DMS79 treated with DMSO at 0.1 percent for 48 hours (cell line): Measurements from ENCODE around the gene THTPA.

Source experiments
- DNase-seq: peaks from one replicate; lab custom pipeline; 2025; lab: John Stamatoyannopoulos, UW

THTPA gene

DNA sequence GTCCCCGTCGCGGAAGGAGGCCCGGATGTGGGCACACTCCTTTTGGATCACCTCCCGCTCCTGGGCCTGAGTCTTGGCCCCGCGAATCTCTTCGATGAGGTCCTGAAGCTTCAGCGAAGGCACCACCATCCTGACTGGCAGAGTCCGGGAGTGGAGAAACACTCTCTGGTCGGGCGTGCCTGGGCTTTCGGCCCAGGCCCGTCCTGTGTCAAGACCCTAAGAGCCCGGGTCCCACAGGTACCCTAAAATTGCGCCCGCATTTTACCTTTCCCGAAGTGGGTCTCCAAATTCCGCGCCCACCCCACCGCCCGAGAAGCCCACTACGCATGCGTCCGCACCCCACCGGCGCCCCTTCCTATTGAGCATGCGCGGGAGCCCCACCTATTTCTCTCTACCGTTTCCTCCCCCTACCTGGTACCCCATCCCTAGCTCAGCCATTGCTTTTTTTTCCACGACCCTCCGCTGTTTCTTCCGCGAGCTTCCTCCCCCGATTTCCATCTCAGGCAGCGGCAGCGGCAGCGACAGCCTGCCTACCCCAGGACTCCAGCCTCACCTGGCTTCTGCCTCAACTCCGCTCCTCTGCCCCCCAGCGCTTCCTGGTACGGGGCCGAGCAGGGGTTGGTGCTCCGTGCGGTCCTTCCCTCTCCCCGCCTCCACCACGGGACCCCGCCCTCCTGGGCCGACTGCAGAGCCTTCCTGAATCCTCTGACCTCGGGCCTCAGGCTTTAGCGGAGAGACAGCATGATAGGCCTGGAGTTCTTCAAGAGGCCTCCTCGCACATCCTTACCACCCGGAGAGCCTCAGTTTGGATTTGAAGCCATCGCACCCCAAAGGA, 11.3 kb downstream of the THTPA start, which contains the start of gene AP1G2:
Gene AP1G2 (minus strand): TSS at position 606 of the 835 bp plus-strand sequence. CDS start 477 bp downstream, at position 129.
- DNase-seq, result peak; percentile 96

DNA sequence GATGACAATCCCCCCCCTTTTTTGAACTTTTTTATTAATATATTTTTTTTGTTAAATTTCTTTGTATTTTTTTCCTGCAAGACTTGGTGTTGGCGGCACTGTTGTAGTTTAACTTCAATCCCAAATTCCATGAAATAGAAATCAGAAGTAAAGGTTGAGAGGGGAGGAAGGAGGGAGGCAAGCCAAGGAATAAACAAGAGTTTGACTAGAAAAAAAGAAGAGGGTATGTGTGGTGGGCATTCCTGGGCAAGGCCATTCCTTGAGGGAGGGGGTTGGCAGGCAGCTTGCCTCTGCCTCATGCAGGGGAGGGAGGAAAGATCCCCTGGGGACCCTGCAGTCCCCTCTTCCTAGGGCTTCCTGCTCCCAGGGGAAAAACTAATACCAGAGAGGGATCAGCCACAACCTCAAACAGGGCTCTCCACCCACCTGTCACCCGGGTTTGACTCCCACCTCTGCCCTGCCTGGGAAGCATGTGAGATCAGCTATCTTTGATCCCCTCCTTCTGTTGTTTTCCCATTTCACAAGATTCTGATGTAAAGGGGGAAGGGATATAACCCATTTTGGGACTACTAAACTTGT, 12.0 kb downstream of the THTPA start:
- no peak for DNase-seq

DNA sequence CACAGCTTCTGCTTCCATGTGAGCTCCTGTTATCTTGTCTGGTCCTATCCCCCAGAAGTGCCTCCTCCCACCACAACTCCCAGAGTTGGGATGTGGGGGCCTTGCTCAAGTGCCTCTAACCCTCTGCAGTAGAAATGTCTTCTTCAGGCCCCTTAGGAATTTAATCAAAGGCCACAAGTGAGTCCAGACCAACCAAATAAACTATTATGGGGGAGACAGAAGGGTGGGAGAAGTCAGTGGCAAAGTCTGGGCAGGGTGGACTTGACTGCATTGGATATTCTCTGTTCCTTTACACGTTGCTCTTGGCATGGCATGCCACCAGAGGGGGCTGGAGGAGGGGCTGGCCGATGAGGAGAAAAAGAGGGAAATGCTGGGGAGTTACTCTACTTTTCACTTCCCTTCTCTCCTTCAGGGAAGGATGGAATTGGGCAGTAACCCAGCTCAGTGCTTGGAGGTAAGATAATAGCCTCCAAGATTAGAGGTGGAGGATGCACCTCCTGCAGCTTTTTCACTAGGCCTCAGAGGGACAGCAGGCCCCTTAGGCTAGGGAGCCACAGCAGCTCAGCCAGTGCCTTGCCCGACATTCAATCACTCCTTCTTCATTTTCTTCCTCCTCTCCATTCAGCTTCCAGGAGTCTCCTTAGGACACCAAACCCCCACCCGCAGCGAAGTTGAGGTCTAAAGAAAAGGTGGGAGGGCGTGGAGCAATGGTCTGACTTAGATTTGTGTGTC, 12.7 kb downstream of the THTPA start:
- DNase-seq, result no peak

DNA sequence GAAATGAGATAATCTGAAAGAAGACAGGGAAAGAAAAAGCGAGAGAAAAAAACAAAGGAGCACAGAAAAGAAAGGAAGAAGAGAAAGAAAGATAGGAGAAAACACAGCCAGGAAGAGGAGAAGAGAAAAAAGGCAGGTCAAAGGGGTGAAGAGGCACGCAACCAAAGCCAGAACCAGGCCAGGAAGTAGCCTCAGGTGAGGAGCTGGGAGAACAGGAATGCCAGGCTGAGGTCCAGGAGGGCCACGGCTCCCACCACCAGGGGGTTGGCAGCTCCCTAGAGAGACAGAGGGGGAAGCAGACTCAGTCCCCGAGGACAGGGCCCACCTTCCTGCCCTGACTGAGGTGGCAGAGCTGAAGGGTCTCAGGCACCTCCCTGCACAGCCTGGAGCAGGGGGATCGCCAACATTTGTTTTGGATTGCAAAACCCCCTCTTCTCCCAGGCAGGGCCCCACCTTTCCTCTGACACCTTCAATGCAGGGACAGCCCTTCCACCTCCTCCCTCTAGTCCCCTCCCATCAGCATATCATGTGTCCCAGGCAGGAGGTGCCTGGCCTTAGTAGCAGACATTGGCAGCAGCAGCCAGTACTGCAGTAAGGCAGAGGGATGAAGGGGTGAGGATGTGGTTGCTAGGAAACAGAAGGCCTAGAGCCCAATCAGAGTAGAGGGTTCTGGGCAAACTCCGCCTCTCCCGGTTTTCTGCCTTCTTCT, 13.5 kb downstream of the THTPA start:
- DNase-seq, result no peak

DNA sequence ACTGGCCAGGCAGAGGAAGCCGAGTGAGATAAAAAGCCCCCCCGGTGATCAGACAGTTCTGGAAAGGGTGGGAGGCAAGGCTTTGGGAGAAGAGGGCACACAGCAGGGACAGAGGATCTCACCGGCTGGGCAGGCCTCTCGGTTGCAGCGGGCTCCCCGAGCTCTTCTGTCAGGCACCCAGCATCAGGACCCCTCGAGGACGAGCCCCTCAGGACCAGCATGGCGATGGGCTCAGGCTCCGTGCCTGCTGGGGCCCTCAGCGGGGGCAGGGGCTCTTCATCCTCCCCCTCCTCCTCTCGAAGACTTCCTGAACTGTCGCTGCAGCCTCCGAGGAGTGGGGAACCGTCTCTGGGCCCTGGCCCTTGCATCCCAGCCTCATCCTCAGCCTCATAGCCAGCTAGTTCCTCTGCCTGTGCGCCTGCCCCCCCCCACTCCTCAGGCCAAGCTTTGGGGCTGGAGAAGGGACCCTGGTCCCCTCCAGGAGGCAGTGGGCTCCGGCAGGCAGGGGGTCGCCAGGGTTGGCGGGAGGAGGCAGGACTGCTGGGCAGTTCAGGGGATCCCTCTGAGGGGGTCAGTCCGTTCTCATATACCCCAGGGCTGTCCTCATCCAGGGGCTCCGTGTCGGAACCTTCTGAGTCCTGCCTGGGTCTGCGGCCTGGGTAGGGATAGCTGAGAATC, 14.9 kb downstream of the THTPA start:
- DNase-seq, result no peak

DNA sequence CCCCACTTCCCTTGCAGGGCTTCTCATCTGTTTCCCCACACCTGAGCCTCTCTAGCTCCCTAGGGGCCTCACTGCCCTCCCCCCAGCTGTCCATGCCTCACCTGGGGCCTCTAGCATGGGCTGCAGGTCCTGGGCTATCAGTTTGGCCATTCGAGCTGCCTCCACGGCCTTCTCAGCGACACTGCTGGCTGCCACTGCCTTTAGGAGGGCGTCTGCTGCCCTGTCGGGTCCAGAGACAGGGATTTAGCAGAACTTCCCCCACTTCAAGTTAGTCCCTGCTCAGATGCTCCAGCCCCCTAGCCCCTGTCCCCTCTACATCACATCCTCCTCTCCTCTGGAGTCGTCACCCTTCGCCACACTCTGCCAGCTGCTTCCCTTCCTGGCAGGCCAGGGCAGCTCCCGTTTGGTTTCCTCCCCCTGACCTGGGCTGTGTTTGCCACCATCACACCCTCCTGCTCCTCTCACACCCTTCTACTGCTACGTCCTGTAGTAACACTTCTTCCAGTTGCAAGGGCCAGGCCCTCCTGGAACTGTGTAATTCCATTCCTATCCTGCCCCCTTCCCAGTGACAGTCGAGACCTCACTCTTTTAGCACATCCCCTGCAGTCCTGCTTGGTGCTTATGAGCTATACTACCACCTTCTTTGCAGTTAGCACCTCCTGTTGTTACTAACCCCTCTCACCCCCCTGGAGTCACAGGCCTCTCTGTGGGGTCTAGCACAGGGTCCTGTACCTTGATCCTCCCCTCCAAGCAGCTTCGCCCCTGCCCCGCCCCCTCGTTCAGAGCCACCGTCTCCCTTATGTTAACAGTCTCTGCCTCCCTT, 15.8 kb downstream of the THTPA start:
- no peak for DNase-seq

DNA sequence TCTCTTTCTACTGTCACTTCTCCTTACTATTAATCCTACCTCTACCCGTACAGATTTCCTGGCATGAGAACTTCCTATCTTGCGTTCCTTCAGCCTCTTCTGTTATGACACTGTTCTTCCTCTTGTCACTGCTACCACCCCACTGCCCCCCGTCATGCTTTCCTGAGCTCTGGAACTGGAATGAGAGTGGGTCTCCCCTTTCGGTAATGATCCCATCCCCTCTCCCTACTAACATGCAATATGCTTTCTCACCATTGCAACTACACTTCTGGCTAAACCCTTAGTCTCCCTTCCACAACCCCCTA, 16.4 kb downstream of the THTPA start:
- no peak for DNase-seq

DNA sequence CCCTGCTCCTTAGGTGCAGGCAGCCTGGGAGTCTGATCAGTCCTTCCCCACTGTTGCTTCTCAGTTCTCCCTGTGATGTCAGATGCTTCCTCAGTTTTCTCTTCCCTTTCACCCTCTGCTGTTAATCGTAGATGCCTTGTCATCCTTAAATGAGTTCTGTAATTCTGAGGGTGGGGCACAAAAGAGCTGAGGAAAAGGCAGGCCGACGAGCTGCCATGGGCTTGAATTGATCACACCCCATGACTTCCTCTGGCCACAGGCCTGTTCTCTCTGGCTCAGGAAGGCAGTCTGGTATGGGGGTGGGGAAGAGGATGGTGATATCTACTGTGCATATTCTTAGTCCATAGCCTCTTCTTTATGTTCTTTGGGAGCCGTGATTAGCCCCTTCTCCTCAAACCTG, 16.8 kb downstream of the THTPA start:
- no peak for DNase-seq

DNA sequence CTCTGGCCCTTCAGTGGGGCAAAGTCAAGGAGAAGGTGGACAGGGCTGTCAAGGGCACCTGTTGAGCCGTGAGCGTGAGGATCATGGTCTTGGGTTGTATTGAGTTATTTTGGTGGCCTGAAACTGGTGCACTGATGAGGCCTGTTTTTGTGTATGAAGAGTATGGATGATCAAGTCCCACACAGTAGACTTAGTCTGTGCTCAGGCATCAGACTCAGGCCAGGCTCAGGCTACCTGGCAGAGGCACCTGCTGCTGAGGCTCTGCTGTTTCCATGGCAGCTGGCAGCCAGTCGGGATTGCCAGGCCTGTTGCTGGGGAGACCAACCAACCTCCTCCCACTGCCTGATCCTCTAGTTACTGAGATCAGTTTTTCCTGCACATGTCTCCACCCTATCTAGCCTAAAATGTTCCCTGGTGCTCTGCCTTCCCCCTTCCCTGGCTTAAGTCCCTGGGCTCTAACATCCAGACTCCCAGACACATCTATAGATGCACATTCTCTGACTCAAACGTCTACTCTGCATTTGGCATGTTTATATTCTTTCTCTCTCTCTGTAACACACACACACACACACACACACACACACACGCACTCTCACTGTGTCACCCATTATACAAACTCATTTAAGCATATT, 17.4 kb downstream of the THTPA start:
- peak; percentile 80 for DNase-seq

DNA sequence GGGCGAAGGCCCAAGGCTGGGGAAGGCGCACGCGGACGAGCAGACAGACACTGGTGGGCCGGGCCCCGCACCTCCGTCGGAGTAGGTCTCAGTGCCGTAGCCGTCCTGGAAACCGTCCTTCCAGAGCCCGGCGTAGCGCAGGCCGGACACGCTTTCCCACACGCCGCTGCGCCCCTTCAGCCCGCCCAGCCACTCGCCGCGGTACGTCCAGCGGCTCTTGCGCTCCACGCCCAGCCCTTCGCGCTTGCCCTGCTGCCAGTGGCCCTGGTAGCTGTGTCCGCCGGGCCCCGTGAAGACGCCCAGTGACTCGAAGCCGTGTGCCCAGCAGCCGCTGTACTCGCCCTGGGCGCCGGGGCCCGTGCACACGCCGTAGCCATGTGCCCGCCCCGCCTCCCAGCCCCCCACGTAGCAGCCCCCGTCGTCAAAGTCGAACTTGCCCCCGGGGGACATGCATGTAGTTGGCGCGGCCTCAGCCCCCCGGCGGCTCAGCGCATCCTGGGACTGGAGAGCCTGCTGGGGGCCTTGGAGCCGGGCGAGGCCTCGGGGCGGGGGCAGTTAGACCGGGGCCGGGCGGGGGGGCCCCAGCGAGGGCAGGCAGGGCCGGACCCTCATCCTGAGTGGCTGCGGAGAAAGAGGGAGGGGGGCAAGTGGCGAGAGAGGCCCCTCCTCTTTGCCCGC, 21.1 kb downstream of the THTPA start:
- DNase-seq, result peak; percentile 30

DNA sequence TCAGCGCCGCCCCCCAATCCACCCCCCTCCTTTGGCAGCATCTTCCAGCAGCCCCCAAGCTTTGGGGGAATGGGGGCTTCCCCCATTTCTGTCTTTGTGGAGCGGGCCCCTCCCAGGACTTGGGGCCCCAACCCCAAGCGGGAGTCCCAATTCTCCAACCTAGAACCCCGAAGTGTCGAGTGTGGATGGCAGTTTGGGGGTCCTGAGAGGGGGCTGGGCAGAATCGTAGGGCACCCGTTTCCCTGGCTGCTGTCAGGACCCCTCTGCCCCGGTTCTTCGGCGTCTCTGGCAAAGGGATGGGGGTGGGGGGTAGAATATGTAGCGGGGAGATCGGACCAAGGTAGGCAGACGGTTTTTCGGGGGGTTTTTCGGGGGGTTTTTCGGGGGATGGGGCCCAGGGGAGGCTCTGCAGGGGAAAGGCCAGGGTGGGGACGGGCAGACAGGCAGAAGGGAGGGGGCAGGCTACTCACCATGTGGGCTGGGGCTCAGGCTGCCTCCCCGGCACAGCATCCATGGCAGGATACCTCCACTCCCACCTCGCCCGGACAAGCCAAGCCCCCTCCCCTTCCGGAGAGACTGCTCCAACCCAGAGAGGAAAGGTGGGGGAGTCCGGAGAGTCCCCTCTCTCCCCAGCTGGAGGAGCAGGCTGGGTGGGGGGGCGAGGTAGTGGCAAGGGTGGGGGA, 21.8 kb downstream of the THTPA start:
- no peak for DNase-seq

DNA sequence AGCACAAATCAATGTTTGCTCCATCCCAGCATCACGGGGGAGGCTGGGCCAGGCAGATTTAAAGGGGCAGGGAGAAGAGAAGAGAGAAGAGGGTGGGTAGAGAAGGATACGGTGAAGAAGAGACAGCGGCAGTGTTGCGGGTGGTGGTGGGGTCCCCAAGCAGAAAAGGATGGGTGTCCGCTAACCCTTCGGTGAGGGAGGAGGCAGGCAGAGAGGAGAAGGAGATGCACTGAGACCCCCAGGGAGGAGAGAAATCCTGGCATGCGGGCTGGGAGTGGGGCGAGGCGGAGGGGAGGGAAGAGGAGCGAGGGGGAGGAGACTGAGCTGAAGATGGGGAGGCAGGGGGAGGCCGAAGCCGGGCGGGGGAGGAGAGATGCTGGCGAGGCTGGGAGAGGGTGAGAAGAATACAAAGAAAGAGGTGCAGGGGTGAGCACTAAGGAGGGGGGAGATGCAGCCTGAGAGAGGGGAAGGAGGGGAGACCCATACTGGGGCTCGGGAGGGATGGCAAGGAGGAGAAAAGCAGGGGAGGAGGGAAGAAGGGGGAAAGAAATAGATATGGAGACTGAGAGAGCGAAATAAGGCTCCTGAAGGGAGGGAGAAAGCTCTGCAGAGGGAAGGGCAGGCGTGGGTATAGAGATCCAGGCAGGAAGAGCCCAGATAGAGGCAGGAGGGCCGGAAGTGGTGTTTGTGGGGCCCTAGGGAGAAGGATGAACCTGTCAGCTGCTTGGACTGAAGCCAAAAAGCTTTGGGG, 22.7 kb downstream of the THTPA start, which contains the start of gene JPH4:
Gene JPH4 (minus strand): TSS at position 231 of the 751 bp plus-strand sequence. CDS start 1,337 bp downstream, outside the sequence.
- DNase-seq, result peak; percentile 32

DNA sequence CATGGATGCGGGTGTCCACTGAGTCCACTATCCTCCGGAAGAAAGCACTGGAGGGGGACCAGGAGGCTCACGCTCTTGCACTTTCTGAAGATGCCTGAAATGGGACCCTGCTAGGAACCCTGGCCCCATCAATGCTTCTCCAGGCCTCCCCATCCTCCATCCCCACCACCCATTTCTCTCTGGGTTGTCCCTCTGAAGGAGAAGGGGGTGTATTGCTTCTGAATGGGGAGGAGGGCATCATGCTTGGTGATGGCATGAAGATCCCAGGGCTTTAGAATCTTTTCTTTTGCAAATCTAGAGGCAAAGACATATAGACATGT, 23.2 kb downstream of the THTPA start:
- DNase-seq, result no peak

DNA sequence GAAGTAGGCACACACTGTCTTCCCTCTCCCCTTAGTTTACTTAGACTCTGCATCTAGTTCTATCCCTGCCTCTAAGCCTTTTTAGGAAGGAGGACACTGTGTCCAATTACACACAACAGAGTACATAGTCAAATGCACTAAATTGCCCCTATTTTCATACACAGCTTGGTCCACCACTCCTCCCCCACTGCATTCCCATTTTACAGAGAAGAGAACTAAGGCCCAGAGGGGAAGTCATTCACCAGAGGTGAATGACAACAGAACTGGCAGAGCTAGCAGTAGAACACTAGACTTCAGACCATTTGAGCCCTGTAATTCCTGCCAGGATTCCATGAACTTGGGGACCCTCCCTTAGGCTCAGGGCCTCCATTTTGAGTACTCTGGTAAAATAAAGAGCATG, 23.7 kb downstream of the THTPA start:
- no peak for DNase-seq

DNA sequence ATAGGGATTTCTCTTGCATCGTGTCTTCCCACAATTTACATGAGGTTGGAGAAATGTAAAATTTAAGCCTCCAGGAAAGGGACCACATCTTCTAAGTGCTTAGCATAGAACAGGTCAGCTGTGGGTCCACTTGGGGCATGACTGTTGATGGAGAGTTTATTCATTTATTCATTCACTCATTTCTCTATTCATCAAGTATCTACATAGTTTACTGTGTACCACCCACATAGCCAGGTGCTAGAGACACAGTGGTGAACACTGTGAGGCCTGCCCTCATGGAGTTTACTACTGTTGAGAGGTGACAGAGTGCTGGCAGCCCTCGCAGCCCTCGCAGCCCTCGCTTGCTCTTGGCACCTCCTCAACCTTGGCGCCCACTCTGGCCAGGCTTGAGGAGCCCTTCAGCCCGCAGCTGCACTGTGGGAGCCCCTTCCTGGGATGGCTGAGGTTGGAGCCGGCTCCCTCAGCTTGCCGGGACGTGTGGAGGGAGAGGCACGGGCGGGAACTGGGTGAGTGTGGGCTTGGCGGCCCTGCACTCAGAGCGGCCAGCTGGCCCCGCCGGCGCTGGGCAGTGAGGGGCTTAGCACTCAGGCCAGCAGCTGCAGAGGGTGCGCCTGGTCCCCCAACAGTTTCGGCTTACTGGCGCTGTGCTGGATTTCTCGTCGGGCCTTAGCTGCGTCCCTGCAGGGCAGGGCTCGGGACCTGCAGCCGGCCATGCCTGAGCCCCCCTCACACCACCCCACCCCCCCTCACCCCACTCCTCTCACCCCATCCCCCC, 24.3 kb downstream of the THTPA start:
- DNase-seq, result no peak

DNA sequence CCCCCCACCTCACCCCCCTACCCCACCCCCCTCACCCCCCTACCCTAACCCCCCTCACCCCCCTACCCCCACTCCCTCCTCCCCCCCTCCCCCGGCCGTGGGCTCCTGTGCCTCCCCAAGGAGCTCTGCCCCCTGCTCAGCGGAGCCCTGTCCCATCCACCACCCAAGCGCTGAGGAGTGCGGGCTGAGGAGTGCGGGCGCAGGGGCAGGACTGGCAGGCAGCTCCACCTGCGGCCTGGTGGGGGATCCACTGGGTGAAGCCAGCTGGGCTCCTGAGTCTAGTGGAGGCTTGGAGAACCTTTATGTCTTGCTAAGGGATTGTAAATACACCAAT, 24.8 kb downstream of the THTPA start:
- no peak for DNase-seq

DNA sequence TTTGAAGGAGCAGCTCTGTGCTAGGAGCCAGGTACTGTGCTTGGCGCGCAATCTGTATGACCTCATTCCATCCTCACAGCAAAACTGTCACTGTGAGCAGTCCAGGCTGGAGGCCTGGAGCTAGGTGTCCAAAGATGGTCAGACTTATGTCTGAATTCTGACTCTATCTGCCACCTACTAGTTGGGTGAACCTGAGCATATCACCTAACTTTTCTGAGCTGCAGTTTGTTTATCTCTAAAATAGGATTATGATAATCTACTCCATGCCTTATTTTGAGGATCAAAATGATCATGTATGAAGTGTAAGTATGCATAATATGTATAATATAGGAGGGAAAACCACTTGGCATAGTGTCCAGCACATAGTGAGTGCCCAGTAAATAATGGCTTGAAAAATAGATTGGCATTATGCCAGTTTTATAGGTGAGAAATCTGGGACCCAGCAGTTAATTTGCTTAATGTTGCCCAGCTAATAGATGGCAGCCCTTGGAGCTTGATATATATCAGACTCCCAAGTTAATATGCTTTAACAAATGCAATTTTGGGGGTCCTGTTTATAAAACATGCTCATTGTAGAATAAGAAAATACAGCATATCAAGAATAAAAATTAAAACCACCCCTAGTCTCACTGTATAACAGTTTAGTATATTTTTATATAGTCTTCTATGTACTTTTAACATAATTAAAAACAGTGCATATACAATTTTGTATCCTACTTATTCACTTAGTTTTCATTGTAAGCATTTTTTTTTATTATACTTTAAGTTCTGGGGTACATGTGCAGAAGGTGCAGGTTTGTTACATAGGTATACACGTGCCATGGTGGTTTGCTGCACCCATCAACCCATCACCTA, 27.1 kb downstream of the THTPA start:
- no peak for DNase-seq
